Measurements from ENCODE around the gene CAMTA2. TPM values are rescaled to one million over a fixed set of nuclear protein-coding genes. Genes with fewer than 3 reads are reported as not detected.
A peak's percentile ranks its signal among the peaks of the same experiment; 100 is the strongest.

The CAMTA2 gene
- total RNA-seq, 6 experiments from 2014 or later, result 15.3 to 21.1 (median 17.7) TPM

- DNase-seq (no peak), ATAC-seq (no peak)
- H3K4me3 ChIP-seq, result no peak overlapping the region
- H3K36me3 ChIP-seq, result peaks cover 0 to 26% (median 10%) of the 10 kb centered on the region in 4 donors
- peaks cover 0 to 8% (median 2%) of the 10 kb centered on the region in 4 donors for H3K4me1 ChIP-seq
- no peak overlapping the region for H3K27ac ChIP-seq
- H3K27me3 ChIP-seq, result no peaks in the 10 kb centered on the region
- TF ChIP-seq CTCF (IDR thresholded peaks at IDR 0.05) (no peak), POLR2A (IDR thresholded peaks at IDR 0.05) (no peak)
- intact Hi-C loops (cut with DNase I), result loop anchor here (5.0 to 10.0 kb wide), 2 partner anchors 80 to 82 kb away; no protein-coding TSS in a partner anchor
- H3K9me3 ChIP-seq, result no peaks in the 10 kb centered on the region
- 80% methylated on average over 5 of the region's 5 CpGs for WGBS (ENCODE audit: insufficient coverage, low coverage, low lambda C conversion rate, missing lambda C conversion rate)
These were observed 5.2 kb downstream of the CAMTA2 start for GRCh38 chr17:4982305-4982704.

- no peak for TF ChIP-seq POLR2A (IDR thresholded peaks at IDR 0.05)
- peak; percentile 65 to 77 (median 68) for TF ChIP-seq CTCF (IDR thresholded peaks at IDR 0.05)
- no peak for DNase-seq
- peaks cover 0 to 34% (median 14%) of the 10 kb centered on the region in 4 donors for H3K36me3 ChIP-seq
- intact Hi-C loops (cut with DNase I), result loop anchor here (5.0 to 10.0 kb wide), 2 partner anchors 82 to 84 kb away; no protein-coding TSS in a partner anchor
- H3K27ac ChIP-seq, result no peak overlapping the region
- no peaks in the 10 kb centered on the region for H3K4me1 ChIP-seq
- no peak overlapping the region for H3K4me3 ChIP-seq
- peak; percentile 67 to 79 (median 76) for ATAC-seq
- H3K27me3 ChIP-seq, result no peaks in the 10 kb centered on the region
- WGBS (ENCODE audit: insufficient coverage, low coverage, low lambda C conversion rate, missing lambda C conversion rate), result 11% methylated on average over 4 of the region's 6 CpGs
- no peaks in the 10 kb centered on the region for H3K9me3 ChIP-seq
These were observed 6.7 kb downstream of the CAMTA2 start for GRCh38 chr17:4980644-4981216.

- peak in 3 of 4 donors; percentile 4 to 56 (median 21) for ATAC-seq
- Histone ChIP-seq H3K36me3 (peaks cover 0 to 36% (median 14%) of the 10 kb centered on the region in 4 donors), H3K27me3 (no peaks in the 10 kb centered on the region), H3K9me3 (no peaks in the 10 kb centered on the region), H3K4me3 (no peak overlapping the region), H3K27ac (no peak overlapping the region), H3K4me1 (no peaks in the 10 kb centered on the region)
- no peak for TF ChIP-seq POLR2A (IDR thresholded peaks at IDR 0.05)
- TF ChIP-seq CTCF (IDR thresholded peaks at IDR 0.05), result no peak
- no peak for DNase-seq
- intact Hi-C loops (cut with DNase I), result loop anchor here in 1 of 2 donors (10.0 kb wide), 1 partner anchor 64 kb away; no protein-coding TSS in a partner anchor
These were observed 8.7 kb downstream of the CAMTA2 start for GRCh38 chr17:4978726-4979125.

- 92% methylated on average over 2 of the region's 9 CpGs for WGBS (ENCODE audit: insufficient coverage, low coverage, low lambda C conversion rate, missing lambda C conversion rate)
- Histone ChIP-seq H3K36me3 (peaks cover 0 to 34% (median 13%) of the 10 kb centered on the region in 4 donors), H3K9me3 (no peaks in the 10 kb centered on the region), H3K27ac (no peak overlapping the region), H3K27me3 (no peaks in the 10 kb centered on the region), H3K4me3 (no peak overlapping the region), H3K4me1 (peaks cover 0 to 14% (median 8%) of the 10 kb centered on the region in 4 donors)
- DNase-seq, result no peak
- intact Hi-C loops (cut with DNase I), result loop anchor here in 1 of 2 donors (10.0 kb wide), 1 partner anchor 59 kb away; no protein-coding TSS in a partner anchor
- no peak for ATAC-seq
- TF ChIP-seq CTCF (IDR thresholded peaks at IDR 0.05) (no peak), POLR2A (IDR thresholded peaks at IDR 0.05) (no peak)
These were observed 13.3 kb downstream of the CAMTA2 start for GRCh38 chr17:4974115-4974670.

Data from right lobe of liver (tissue), 6 donors.